Omental fat pad (tissue), 4 donors: ENCODE data around the gene RHOB. TPM values are rescaled to one million over a fixed set of nuclear protein-coding genes. Genes with fewer than 3 reads are reported as not detected.

Experiments
- ATAC-seq: fragments of 150-250 bp; one replicate; pipeline ENCODE4 v1.9.1; 2016; ENCODE audit warnings: mild to moderate bottlenecking, moderate library complexity; ENCODE audit not compliant: low FRiP score
- DNase-seq: peaks from one replicate; pipeline ENCODE4 v3.0.0-alpha.2; 2019; ENCODE audit warnings: low spot score
- CTCF ChIP-seq, 3 donors: fragments of 450-650 bp; IDR thresholded peaks; one replicate each; pipeline ENCODE4 v1.5.1; 2016 to 2017; ENCODE audit warnings: antibody characterized with exemption in 3 of 3, mild to moderate bottlenecking in 3 of 3, moderate library complexity in 2 of 3
- total RNA-seq, 4 donors: library from RNA; depleted of rRNA; stranded (reverse); fragments of >200 nt; gene quantifications; one replicate each; pipeline ENCODE4 v1.1.0, GENCODE V29; 2016

The RHOB gene
- total RNA-seq, 4 donors from 2014 or later, result 917 to 1,730 (median 1,246) TPM

GRCh38 chr2:20422402-20423271 is 24.2 kb upstream of the RHOB start:
- no peak for TF ChIP-seq CTCF (IDR thresholded peaks at IDR 0.05)
- ATAC-seq, result peak; percentile 10
- DNase-seq, result no peak

GRCh38 chr2:20423359-20423758 is 23.5 kb upstream of the RHOB start:
- TF ChIP-seq CTCF (IDR thresholded peaks at IDR 0.05), result no peak
- DNase-seq (no peak), ATAC-seq (no peak)

- ATAC-seq (no peak), DNase-seq (no peak)
- no peak for TF ChIP-seq CTCF (IDR thresholded peaks at IDR 0.05)
Measured at GRCh38 chr2:20423847-20424246, 23.0 kb upstream of the RHOB start.

GRCh38 chr2:20424300-20425290 is 22.3 kb upstream of the RHOB start:
- ATAC-seq (no peak), DNase-seq (no peak)
- no peak for TF ChIP-seq CTCF (IDR thresholded peaks at IDR 0.05)

GRCh38 chr2:20425371-20425881 is 21.4 kb upstream of the RHOB start:
- DNase-seq, result no peak
- TF ChIP-seq CTCF (IDR thresholded peaks at IDR 0.05), result no peak
- no peak for ATAC-seq

- DNase-seq (no peak), ATAC-seq (no peak)
- TF ChIP-seq CTCF (IDR thresholded peaks at IDR 0.05), result no peak
Measured at GRCh38 chr2:20425884-20426283, 21.0 kb upstream of the RHOB start.
